Measurements from ENCODE around the gene TFCP2.
"Not testable (repeated sequence)": the region's sequence is repeated elsewhere in the genome, so short reads cannot be mapped to it uniquely, and the experiment has no call there.

The TFCP2 gene

GRCh38 chr12:51147309-51147708, 25.6 kb downstream of the TFCP2 start:
- DNase-seq = no peak

GRCh38 chr12:51139292-51139844, 33.6 kb downstream of the TFCP2 start:
- no peak for DNase-seq

- no peak for DNase-seq
Measured at GRCh38 chr12:51132693-51133092, 40.2 kb downstream of the TFCP2 start.

- no peak for DNase-seq
Measured at GRCh38 chr12:51131745-51132521, 41.0 kb downstream of the TFCP2 start.

GRCh38 chr12:51128919-51129318, 44.0 kb downstream of the TFCP2 start:
- no peak for DNase-seq

- no peak for DNase-seq
Measured at GRCh38 chr12:51127050-51127729, 45.7 kb downstream of the TFCP2 start.

GRCh38 chr12:51126297-51126696, 46.6 kb downstream of the TFCP2 start:
- no peak for DNase-seq

GRCh38 chr12:51124504-51124903, 48.4 kb downstream of the TFCP2 start:
- DNase-seq = no peak

GRCh38 chr12:51122844-51123243, 50.1 kb downstream of the TFCP2 start:
- no peak for DNase-seq

- no peak for DNase-seq
Measured at GRCh38 chr12:51118706-51119105, 54.2 kb downstream of the TFCP2 start.

- no peak for DNase-seq
Measured at GRCh38 chr12:51115533-51115932, 57.4 kb downstream of the TFCP2 start.

GRCh38 chr12:51108136-51108535, 64.8 kb downstream of the TFCP2 start:
- DNase-seq = no peak

GRCh38 chr12:51103977-51104376, 69.0 kb downstream of the TFCP2 start:
- no peak for DNase-seq

- no peak for DNase-seq
Measured at GRCh38 chr12:51098611-51099010, 74.3 kb downstream of the TFCP2 start.

- DNase-seq = no peak
Measured at GRCh38 chr12:51090705-51091229, 82.2 kb downstream of the TFCP2 start.

GRCh38 chr12:51087818-51088217, 85.1 kb downstream of the TFCP2 start:
- no peak for DNase-seq

GRCh38 chr12:51086933-51087332, 86.0 kb downstream of the TFCP2 start:
- DNase-seq = no peak

- DNase-seq = no peak
Measured at GRCh38 chr12:51085757-51086156, 87.2 kb downstream of the TFCP2 start.

- peak; percentile 95 for DNase-seq
Measured at GRCh38 chr12:51083126-51083833, 89.7 kb downstream of the TFCP2 start, which contains the start of gene CSRNP2. Gene CSRNP2 (minus strand): TSS chr12:51083596. CDS start chr12:51076561, 7,035 bp downstream.

- DNase-seq = peak; percentile 20
Measured at GRCh38 chr12:51082561-51083125, 90.3 kb downstream of the TFCP2 start.

- DNase-seq = no peak
Measured at GRCh38 chr12:51081421-51081820, 91.5 kb downstream of the TFCP2 start.

- no peak for DNase-seq
Measured at GRCh38 chr12:51080136-51080535, 92.8 kb downstream of the TFCP2 start.

GRCh38 chr12:51078866-51079265, 94.1 kb downstream of the TFCP2 start:
- not testable (repeated sequence) for DNase-seq

All from central memory CD4-positive, alpha-beta T cell (primary cell).